Activated CD4-positive, alpha-beta memory T cell treated with anti-CD3 and anti-CD28 coated beads for 36 hours (primary cell): ENCODE results near the gene USP47. TPM values are rescaled to one million over a fixed set of nuclear protein-coding genes. Genes with fewer than 3 reads are reported as not detected.

ENCODE experiments used
- CTCF ChIA-PET: fragments of 350-600 bp; sonication (Branson Sonifier 250); formaldehyde crosslinking; loops from one replicate; lab custom pipeline; 2021; ENCODE audit warnings: antibody characterized with exemption, inconsistent platforms; lab: Charles Lee
- POLR2A ChIA-PET: fragments of 350-600 bp; sonication (Branson Sonifier 250); formaldehyde crosslinking; loops from one replicate; lab custom pipeline; 2021; ENCODE audit warnings: antibody characterized with exemption; lab: Charles Lee
- DNase-seq: peaks from one replicate; pipeline ENCODE4 v3.0.0-alpha.2; 2020
- H3K27ac Mint-ChIP-seq: one replicate; pipeline ENCODE4 v1.8.0; 2021; ENCODE audit warnings: mixed read lengths
- H3K27me3 Mint-ChIP-seq: one replicate; pipeline ENCODE4 v1.8.0; 2021; ENCODE audit warnings: mixed read lengths
- H3K36me3 Mint-ChIP-seq: one replicate; pipeline ENCODE4 v1.8.0; 2021; ENCODE audit warnings: mixed read lengths
- H3K4me1 Mint-ChIP-seq: one replicate; pipeline ENCODE4 v1.8.0; 2021; ENCODE audit warnings: low read depth, mixed read lengths
- H3K4me3 Mint-ChIP-seq: one replicate; pipeline ENCODE4 v1.8.0; 2021; ENCODE audit warnings: mild to moderate bottlenecking, mixed read lengths
- H3K9me3 Mint-ChIP-seq: one replicate; pipeline ENCODE4 v1.8.0; 2021; ENCODE audit warnings: mixed read lengths
- intact Hi-C: fragments of 100-400 bp; cut with micrococcal nuclease; formaldehyde crosslinking; loops from one replicate; pipeline ENCODE4 v1.15.1; 2023
- total RNA-seq, 2 experiments: library from RNA; stranded (reverse); gene quantifications; one replicate each; pipeline ENCODE4 v1.2.3, GENCODE V29; 2021

Gene USP47
- total RNA-seq, 2 experiments from 2014 or later = 58.5 to 64.0 TPM

DNA sequence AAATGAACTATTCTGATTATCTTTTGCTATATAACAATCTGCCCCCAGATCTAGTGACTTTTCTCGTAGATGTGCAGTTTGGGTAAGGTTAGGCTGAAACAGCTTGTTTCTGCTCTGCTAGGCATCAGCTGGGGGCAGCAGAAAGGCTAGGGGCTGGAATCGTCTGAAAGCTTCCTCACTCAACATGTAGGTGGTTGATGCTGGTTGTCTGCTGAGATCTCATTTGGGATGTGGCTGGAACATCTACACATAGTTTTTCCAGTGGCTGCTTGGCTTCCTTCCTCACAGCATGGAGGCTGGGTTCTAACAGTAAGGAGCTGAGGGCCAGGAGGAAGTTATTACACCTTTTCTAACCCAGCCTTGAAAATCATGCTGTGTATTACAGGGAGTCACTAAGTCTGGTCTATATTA lies 30.2 kb downstream of the USP47 start:
- intact Hi-C loops = no loop called here
- CTCF ChIA-PET = interaction anchor here (0.7 to 2.4 kb wide), 3 partner anchors 23 to 30 kb away, joined by 3 to 11 read pairs (median 3); partner anchors contain the start of gene USP47
- DNase-seq = no peak
- Mint-ChIP-seq H3K27ac (no peak overlapping the region), H3K4me1 (peaks cover 57% of the 10 kb centered on the region), H3K27me3 (no peaks in the 10 kb centered on the region), H3K4me3 (no peak overlapping the region), H3K9me3 (peaks cover 3% of the 10 kb centered on the region), H3K36me3 (peaks cover 8% of the 10 kb centered on the region)
- POLR2A ChIA-PET = interaction anchor here (0.8 kb wide), 1 partner anchor 21 kb away, joined by 4 read pairs; no protein-coding TSS in a partner anchor

DNA sequence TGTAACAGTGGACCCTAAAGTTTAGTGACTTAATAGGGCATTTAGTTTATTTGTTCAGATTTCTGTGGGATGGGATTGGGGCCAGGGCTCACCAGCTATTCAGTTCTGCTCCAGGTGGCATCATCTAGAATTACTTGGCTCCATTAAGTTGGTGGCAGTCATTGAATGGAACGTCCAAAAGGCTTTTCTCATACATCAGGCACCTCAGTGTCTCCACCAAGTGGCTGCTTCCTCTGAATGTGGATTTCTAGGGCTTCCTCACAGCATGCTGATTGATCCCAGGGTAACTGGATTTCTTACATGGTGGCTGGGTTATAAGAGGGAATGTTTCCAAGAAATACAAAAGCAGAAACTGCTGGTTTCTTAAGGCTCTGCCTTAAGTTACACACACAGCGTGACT lies 34.7 kb downstream of the USP47 start:
- H3K27ac Mint-ChIP-seq = no peak overlapping the region
- CTCF ChIA-PET = interaction anchor here (0.7 to 2.1 kb wide), 8 partner anchors 9 to 77 kb away, joined by 3 to 9 read pairs (median 4); partner anchors contain the start of gene USP47
- intact Hi-C loops = no loop called here
- peaks cover 3% of the 10 kb centered on the region for H3K36me3 Mint-ChIP-seq
- H3K4me3 Mint-ChIP-seq = no peak overlapping the region
- no peaks in the 10 kb centered on the region for H3K27me3 Mint-ChIP-seq
- DNase-seq = no peak
- no peaks in the 10 kb centered on the region for H3K9me3 Mint-ChIP-seq
- H3K4me1 Mint-ChIP-seq = peaks cover 43% of the 10 kb centered on the region
- POLR2A ChIA-PET = no interaction called here

DNA sequence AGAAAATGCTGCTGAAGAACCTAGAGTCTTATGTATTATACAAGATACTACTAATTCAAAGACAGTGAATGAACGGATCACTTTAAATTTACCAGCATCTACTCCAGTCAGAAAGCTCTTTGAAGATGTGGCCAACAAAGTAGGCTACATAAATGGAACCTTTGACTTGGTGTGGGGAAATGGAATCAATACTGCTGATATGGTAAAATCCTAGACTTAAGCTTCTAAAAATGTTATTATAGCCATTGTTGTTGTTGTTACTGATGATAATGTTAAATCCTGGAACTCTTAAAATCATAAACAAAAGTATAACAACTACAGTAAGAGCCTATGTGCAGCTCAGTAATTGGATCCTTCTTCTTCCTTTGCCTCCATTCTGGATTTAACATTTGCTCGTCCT lies 38.4 kb downstream of the USP47 start:
- no peak overlapping the region for H3K4me3 Mint-ChIP-seq
- peaks cover 15% of the 10 kb centered on the region for H3K36me3 Mint-ChIP-seq
- H3K4me1 Mint-ChIP-seq = peaks cover 58% of the 10 kb centered on the region
- H3K9me3 Mint-ChIP-seq = no peaks in the 10 kb centered on the region
- DNase-seq = no peak
- intact Hi-C loops = loop anchor here (5.0 kb wide), 1 partner anchor 38 kb away; the partner anchor contains the start of gene USP47
- POLR2A ChIA-PET = interaction anchor here (0.7 to 2.2 kb wide), 2 partner anchors 9 to 26 kb away, joined by 3 to 5 read pairs; no protein-coding TSS in a partner anchor
- CTCF ChIA-PET = interaction anchor here (1.1 to 2.1 kb wide), 2 partner anchors 31 to 401 kb away, joined by 3 to 7 read pairs; no protein-coding TSS in a partner anchor
- H3K27me3 Mint-ChIP-seq = no peaks in the 10 kb centered on the region
- H3K27ac Mint-ChIP-seq = no peak overlapping the region

GRCh38 chr11:11882539-11882938 lies 40.8 kb downstream of the USP47 start:
- Mint-ChIP-seq H3K27me3 (no peaks in the 10 kb centered on the region), H3K36me3 (peaks cover 38% of the 10 kb centered on the region), H3K9me3 (no peaks in the 10 kb centered on the region), H3K4me1 (peaks cover 58% of the 10 kb centered on the region), H3K27ac (no peak overlapping the region), H3K4me3 (no peak overlapping the region)
- ChIA-PET POLR2A (no interaction called here), CTCF (interaction anchor here (0.9 to 1.4 kb wide), 3 partner anchors 33 to 83 kb away, joined by 3 to 6 read pairs (median 4); no protein-coding TSS in a partner anchor)
- intact Hi-C loops = loop anchor here (5.0 kb wide), 1 partner anchor 40 kb away; the partner anchor contains the start of gene USP47
- no peak for DNase-seq

DNA sequence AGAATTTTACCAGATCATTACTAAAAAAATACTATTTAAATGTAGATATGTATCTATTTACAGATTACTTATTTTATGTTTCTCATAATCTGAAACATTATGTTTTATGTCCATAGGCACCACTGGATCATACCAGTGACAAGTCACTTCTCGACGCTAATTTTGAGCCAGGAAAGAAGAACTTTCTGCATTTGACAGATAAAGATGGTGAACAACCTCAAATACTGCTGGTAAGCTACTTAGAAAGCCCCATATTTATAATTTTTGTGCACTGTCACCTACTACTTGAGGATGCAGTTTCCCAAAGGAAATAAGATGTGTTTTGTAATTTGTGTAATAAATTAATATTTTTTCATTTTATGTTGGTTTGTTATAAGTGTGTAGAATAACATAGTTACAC lies 42.6 kb downstream of the USP47 start:
- no peak for DNase-seq
- Mint-ChIP-seq H3K4me1 (peaks cover 57% of the 10 kb centered on the region), H3K36me3 (peaks cover 52% of the 10 kb centered on the region), H3K4me3 (no peak overlapping the region), H3K9me3 (no peaks in the 10 kb centered on the region), H3K27ac (no peak overlapping the region), H3K27me3 (no peaks in the 10 kb centered on the region)
- ChIA-PET CTCF (no interaction called here), POLR2A (no interaction called here)
- intact Hi-C loops = loop anchor here (5.0 kb wide), 1 partner anchor 42 kb away; the partner anchor contains the start of gene USP47

GRCh38 chr11:11884774-11885481 lies 43.2 kb downstream of the USP47 start:
- Mint-ChIP-seq H3K27ac (no peak overlapping the region), H3K4me3 (no peak overlapping the region), H3K4me1 (peaks cover 56% of the 10 kb centered on the region), H3K27me3 (no peaks in the 10 kb centered on the region), H3K9me3 (no peaks in the 10 kb centered on the region), H3K36me3 (peaks cover 52% of the 10 kb centered on the region)
- no peak for DNase-seq
- POLR2A ChIA-PET = no interaction called here
- intact Hi-C loops = loop anchor here (5.0 kb wide), 1 partner anchor 43 kb away; the partner anchor contains the start of gene USP47
- CTCF ChIA-PET = interaction anchor here (0.7 kb wide), 1 partner anchor 86 kb away, joined by 3 read pairs; no protein-coding TSS in a partner anchor

- no peaks in the 10 kb centered on the region for H3K4me1 Mint-ChIP-seq
- H3K4me3 Mint-ChIP-seq = no peak overlapping the region
- peaks cover 13% of the 10 kb centered on the region for H3K36me3 Mint-ChIP-seq
- intact Hi-C loops = no loop called here
- no peaks in the 10 kb centered on the region for H3K27me3 Mint-ChIP-seq
- no peaks in the 10 kb centered on the region for H3K9me3 Mint-ChIP-seq
- DNase-seq = no peak
- ChIA-PET CTCF (no interaction called here), POLR2A (no interaction called here)
- no peak overlapping the region for H3K27ac Mint-ChIP-seq
These were observed 52.7 kb downstream of the USP47 start for GRCh38 chr11:11894486-11894885.

DNA sequence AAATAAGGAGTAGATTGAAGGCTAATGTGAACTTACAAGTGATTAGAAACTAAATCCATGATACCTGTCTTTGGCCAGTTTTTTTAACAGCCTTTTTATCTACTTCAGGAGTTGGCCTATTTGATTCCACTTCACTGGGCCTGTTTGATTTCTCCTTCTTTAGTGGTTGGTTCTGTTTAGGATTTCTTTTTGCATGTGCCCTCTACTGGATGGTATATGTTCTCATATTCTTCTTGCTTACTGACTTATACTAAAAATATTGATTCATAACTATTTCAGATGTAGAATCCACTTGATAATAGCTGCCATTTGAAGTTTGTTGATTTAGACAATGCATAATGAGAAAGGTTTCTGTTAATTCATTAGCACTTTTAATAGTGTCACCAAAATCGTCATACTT lies 53.9 kb downstream of the USP47 start:
- H3K27ac Mint-ChIP-seq = no peak overlapping the region
- intact Hi-C loops = no loop called here
- POLR2A ChIA-PET = no interaction called here
- H3K9me3 Mint-ChIP-seq = no peaks in the 10 kb centered on the region
- no peak overlapping the region for H3K4me3 Mint-ChIP-seq
- CTCF ChIA-PET = interaction anchor here (1.5 to 3.1 kb wide), 2 partner anchors 20 to 46 kb away, joined by 5 to 10 read pairs; no protein-coding TSS in a partner anchor
- H3K27me3 Mint-ChIP-seq = no peaks in the 10 kb centered on the region
- no peak for DNase-seq
- H3K36me3 Mint-ChIP-seq = peaks cover 14% of the 10 kb centered on the region
- no peaks in the 10 kb centered on the region for H3K4me1 Mint-ChIP-seq

- H3K36me3 Mint-ChIP-seq = peaks cover 7% of the 10 kb centered on the region
These were observed 56.9 kb downstream of the USP47 start for GRCh38 chr11:11898648-11899047.

DNA sequence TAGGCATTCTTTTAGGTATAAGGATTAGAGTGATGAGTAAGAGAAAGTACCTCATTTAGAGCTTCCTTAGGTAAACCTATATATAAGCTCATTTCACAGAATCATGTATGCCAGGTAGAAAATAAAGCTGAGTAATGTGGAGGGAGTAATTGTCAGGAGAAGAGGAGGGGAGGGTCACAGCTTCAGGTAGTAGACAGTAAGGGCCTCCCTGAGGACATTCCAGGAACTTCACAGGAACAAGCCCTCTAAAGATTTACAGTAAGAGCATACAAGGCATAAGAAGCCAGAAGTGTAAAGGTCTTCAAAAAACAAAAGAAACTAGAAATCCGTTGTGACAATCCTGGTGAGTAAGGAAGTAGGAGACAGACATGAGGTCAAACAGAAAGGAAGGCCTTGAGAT lies 57.6 kb downstream of the USP47 start:
- no peaks in the 10 kb centered on the region for H3K9me3 Mint-ChIP-seq
- ChIA-PET CTCF (interaction anchor here (1.4 kb wide), 1 partner anchor 100 kb away, joined by 7 read pairs; no protein-coding TSS in a partner anchor), POLR2A (interaction anchor here (0.5 kb wide), 1 partner anchor 818 kb away, joined by 3 read pairs; no protein-coding TSS in a partner anchor)
- no peak for DNase-seq
- intact Hi-C loops = no loop called here
- no peak overlapping the region for H3K27ac Mint-ChIP-seq
- peaks cover 13% of the 10 kb centered on the region for H3K36me3 Mint-ChIP-seq
- H3K4me1 Mint-ChIP-seq = no peaks in the 10 kb centered on the region
- no peaks in the 10 kb centered on the region for H3K27me3 Mint-ChIP-seq
- no peak overlapping the region for H3K4me3 Mint-ChIP-seq

More at GRCh38 chr11:11898648-11899047, 56.9 kb downstream of the USP47 start:
- Mint-ChIP-seq H3K4me3 (no peak overlapping the region), H3K9me3 (no peaks in the 10 kb centered on the region), H3K27ac (no peak overlapping the region), H3K4me1 (no peaks in the 10 kb centered on the region), H3K27me3 (no peaks in the 10 kb centered on the region)
- no peak for DNase-seq
- ChIA-PET POLR2A (interaction anchor here (0.5 kb wide), 1 partner anchor 817 kb away, joined by 3 read pairs; no protein-coding TSS in a partner anchor), CTCF (interaction anchor here (0.8 to 1.4 kb wide), 3 partner anchors 10 to 99 kb away, joined by 3 to 7 read pairs (median 4); no protein-coding TSS in a partner anchor)
- intact Hi-C loops = no loop called here

DNA sequence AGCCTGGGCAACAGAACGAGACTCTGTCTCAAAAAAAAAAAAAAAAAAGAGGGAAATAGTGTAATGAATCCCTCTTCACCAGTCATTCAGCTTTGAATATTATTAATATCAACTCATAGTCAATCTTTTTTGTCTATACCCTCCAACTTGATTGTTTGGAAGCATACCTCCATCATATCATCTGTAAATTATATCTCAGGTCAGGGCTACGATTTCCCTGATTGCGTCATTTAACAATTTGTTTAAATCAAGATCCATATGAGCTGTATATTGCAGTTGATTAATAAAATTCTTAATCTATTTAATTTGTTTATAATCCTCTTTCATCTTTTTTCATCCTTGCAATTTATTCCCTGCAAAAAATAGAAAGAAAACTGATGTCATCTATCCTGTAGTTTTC lies 60.2 kb downstream of the USP47 start:
- Mint-ChIP-seq H3K9me3 (no peaks in the 10 kb centered on the region), H3K36me3 (peaks cover 20% of the 10 kb centered on the region), H3K27ac (no peak overlapping the region), H3K27me3 (no peaks in the 10 kb centered on the region), H3K4me1 (no peaks in the 10 kb centered on the region), H3K4me3 (no peak overlapping the region)
- intact Hi-C loops = no loop called here
- ChIA-PET POLR2A (no interaction called here), CTCF (interaction anchor here (1.3 to 1.7 kb wide), 2 partner anchors 52 to 874 kb away, joined by 3 to 6 read pairs; no protein-coding TSS in a partner anchor)
- DNase-seq = no peak

DNA sequence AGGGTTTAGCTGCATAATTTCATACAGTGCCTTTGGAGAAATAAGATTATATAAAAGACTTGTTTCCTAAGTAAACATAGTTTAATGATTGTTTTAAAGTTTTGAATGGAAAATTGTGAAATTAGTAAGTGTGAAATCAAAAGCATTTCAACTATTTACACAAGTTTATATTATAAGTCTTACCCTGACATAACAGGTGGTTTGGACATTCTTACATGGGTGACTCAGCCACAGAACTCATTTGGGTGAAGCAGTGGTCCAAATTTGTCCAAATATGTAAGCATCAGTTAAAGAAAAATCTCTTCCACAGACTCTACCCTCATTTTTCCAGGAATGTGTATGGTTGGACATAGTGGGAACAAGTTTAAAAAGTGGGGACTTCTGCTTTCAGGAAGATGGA lies 68.0 kb downstream of the USP47 start:
- POLR2A ChIA-PET = no interaction called here

More for the DNA sequence above, 68.0 kb downstream of the USP47 start:
- CTCF ChIA-PET = no interaction called here
- Mint-ChIP-seq H3K27ac (no peak overlapping the region), H3K9me3 (no peaks in the 10 kb centered on the region), H3K27me3 (no peaks in the 10 kb centered on the region), H3K36me3 (peaks cover 27% of the 10 kb centered on the region), H3K4me3 (no peak overlapping the region), H3K4me1 (no peaks in the 10 kb centered on the region)
- intact Hi-C loops = no loop called here
- DNase-seq = no peak
